Endothelial cell (in vitro differentiated cells): Measurements from ENCODE around the gene TSHZ2. TPM values are rescaled to one million over a fixed set of nuclear protein-coding genes. Genes with fewer than 3 reads are reported as not detected.

ENCODE experiments used
- DNase-seq: peaks from one replicate; pipeline ENCODE4 v3.0.0; 2021; ENCODE audit warnings: low spot score
- H3K27ac Mint-ChIP-seq: one replicate; pipeline ENCODE4 v1.8.0; 2021; ENCODE audit warnings: mixed read lengths, inconsistent platforms; ENCODE audit not compliant: unreplicated experiment
- H3K27me3 Mint-ChIP-seq: one replicate; pipeline ENCODE4 v1.8.0; 2021; ENCODE audit warnings: mild to moderate bottlenecking, moderate library complexity, mixed read lengths, inconsistent platforms; ENCODE audit not compliant: unreplicated experiment
- H3K36me3 Mint-ChIP-seq: one replicate; pipeline ENCODE4 v1.8.0; 2021; ENCODE audit warnings: mild to moderate bottlenecking, low read depth, mixed read lengths, inconsistent platforms; ENCODE audit not compliant: unreplicated experiment
- H3K4me1 Mint-ChIP-seq: one replicate; pipeline ENCODE4 v1.8.0; 2021; ENCODE audit warnings: mild to moderate bottlenecking, mixed read lengths, inconsistent platforms; ENCODE audit not compliant: unreplicated experiment
- H3K4me3 Mint-ChIP-seq: one replicate; pipeline ENCODE4 v1.8.0; 2021; ENCODE audit warnings: mild to moderate bottlenecking, mixed read lengths, inconsistent platforms; ENCODE audit not compliant: unreplicated experiment
- H3K9me3 Mint-ChIP-seq: one replicate; pipeline ENCODE4 v1.8.0; 2021; ENCODE audit warnings: mixed read lengths, inconsistent platforms; ENCODE audit not compliant: unreplicated experiment
- CTCF ChIP-seq: fragments of 200-600 bp; sonication (generic); IDR thresholded peaks from one replicate; pipeline ENCODE4 v1.5.0; 2021; ENCODE audit warnings: antibody characterized with exemption; ENCODE audit not compliant: unreplicated experiment
- total RNA-seq: library from RNA; stranded (reverse); fragmentation: NEBNext Ultra II Directional; extraction: Animal tissue kit (Norgen Biotek cat#: 25700); gene quantifications from one replicate; pipeline ENCODE4 v1.2.1, GENCODE V29; 2021; ENCODE audit not compliant: unreplicated experiment

TSHZ2 gene
- total RNA-seq, 1 donor from 2014 or later, result 2.3 TPM

GRCh38 chr20:53328961-53329360, 356.8 kb downstream of the TSHZ2 start:
- no peak for TF ChIP-seq CTCF
- H3K4me1 Mint-ChIP-seq, result peaks cover 8% of the 10 kb centered on the region
- no peaks in the 10 kb centered on the region for H3K36me3 Mint-ChIP-seq
- no peak for DNase-seq
- H3K27me3 Mint-ChIP-seq, result peaks cover 2% of the 10 kb centered on the region
- no peaks in the 10 kb centered on the region for H3K9me3 Mint-ChIP-seq
- H3K27ac Mint-ChIP-seq, result no peak overlapping the region
- no peak overlapping the region for H3K4me3 Mint-ChIP-seq

GRCh38 chr20:53329781-53330180, 357.6 kb downstream of the TSHZ2 start:
- Mint-ChIP-seq H3K27ac (no peak overlapping the region), H3K4me3 (no peak overlapping the region), H3K4me1 (peaks cover 8% of the 10 kb centered on the region), H3K9me3 (no peaks in the 10 kb centered on the region), H3K27me3 (peaks cover 2% of the 10 kb centered on the region), H3K36me3 (no peaks in the 10 kb centered on the region)
- TF ChIP-seq CTCF, result no peak
- DNase-seq, result no peak

- H3K4me3 Mint-ChIP-seq, result no peak overlapping the region
- no peak overlapping the region for H3K27ac Mint-ChIP-seq
- H3K36me3 Mint-ChIP-seq, result no peaks in the 10 kb centered on the region
- no peak for TF ChIP-seq CTCF
- no peaks in the 10 kb centered on the region for H3K9me3 Mint-ChIP-seq
- H3K4me1 Mint-ChIP-seq, result peaks cover 14% of the 10 kb centered on the region
- DNase-seq, result no peak
- H3K27me3 Mint-ChIP-seq, result no peaks in the 10 kb centered on the region
Observed at GRCh38 chr20:53330601-53331140, 358.5 kb downstream of the TSHZ2 start.

GRCh38 chr20:53331151-53331973, 359.2 kb downstream of the TSHZ2 start:
- DNase-seq, result no peak
- TF ChIP-seq CTCF, result no peak
- Mint-ChIP-seq H3K27me3 (no peaks in the 10 kb centered on the region), H3K4me1 (peaks cover 17% of the 10 kb centered on the region), H3K9me3 (no peaks in the 10 kb centered on the region), H3K36me3 (no peaks in the 10 kb centered on the region), H3K27ac (no peak overlapping the region), H3K4me3 (peak overlapping the region; percentile 56)
